Liver (tissue), 3 donors: ENCODE measurements around the gene CFAP61.

Experiments used
- ATF3 ChIP-seq: IDR thresholded peaks from 2 replicates; pipeline ENCODE4 v1.6.1; 2016; ENCODE audit warnings: antibody characterized with exemption
- CTCF ChIP-seq: fragments of 150-350 bp; IDR thresholded peaks from 2 replicates; pipeline ENCODE4 v1.5.1; 2017; ENCODE audit warnings: improper control_type of control experiment, low read depth, low read length; ENCODE audit not compliant: missing input control
- MAX ChIP-seq: IDR thresholded peaks from 2 replicates; pipeline ENCODE4 v1.6.1; 2016; ENCODE audit warnings: antibody characterized with exemption
- RAD21 ChIP-seq, 2 donors: IDR thresholded peaks; 2 replicates each; pipeline ENCODE4 v1.6.1; 2016; ENCODE audit warnings: antibody characterized with exemption in 2 of 2, mild to moderate bottlenecking in 2 of 2
- REST ChIP-seq: IDR thresholded peaks from 2 replicates; pipeline ENCODE4 v1.6.1; 2016; ENCODE audit warnings: antibody characterized with exemption, mild to moderate bottlenecking
- RXRA ChIP-seq, 2 donors: IDR thresholded peaks; 2 replicates each; pipeline ENCODE4 v1.6.1; 2017 to 2018; ENCODE audit warnings: antibody characterized with exemption in 2 of 2, mild to moderate bottlenecking in 1 of 2
- SP1 ChIP-seq: IDR thresholded peaks from 2 replicates; pipeline ENCODE4 v1.6.1; 2018; ENCODE audit warnings: antibody characterized with exemption, mild to moderate bottlenecking
- TAF1 ChIP-seq: conservative IDR thresholded peaks from 2 replicates; pipeline ENCODE4 v1.6.1; 2016; ENCODE audit warnings: antibody characterized with exemption, mild to moderate bottlenecking
- ZBTB33 ChIP-seq: IDR thresholded peaks from 2 replicates; pipeline ENCODE4 v1.6.1; 2016; ENCODE audit warnings: antibody characterized with exemption
- donor health status: healthy.
- donor health status: healthy.

GRCh38 chr20:20009784-20010253, 42.5 kb upstream of the CFAP61 start:
- no peak for TF ChIP-seq RXRA (IDR thresholded peaks at IDR 0.05)
- TF ChIP-seq CTCF: no peak
- no peak for TF ChIP-seq TAF1
- no peak for TF ChIP-seq ZBTB33
- no peak for TF ChIP-seq REST
- no peak for TF ChIP-seq SP1
- TF ChIP-seq RAD21 (IDR thresholded peaks at IDR 0.05): no peak
- TF ChIP-seq ATF3: no peak
- no peak for TF ChIP-seq MAX
